ENCODE data around the gene ANG.

ANG gene

GRCh38 chr14:20688167-20688839 is at the start of gene ANG:
TSS of gene ANG (plus strand) at chr14:20688764. CDS start at chr14:20693565, 4,801 bp downstream.
- TF ChIP-seq SCRT2 (tag by site-specific recombination; IDR thresholded peaks at IDR 0.05) (no peak), ZNF623 (tag by site-specific recombination; IDR thresholded peaks at IDR 0.05) (no peak), ZNF335 (tag by site-specific recombination; conservative IDR thresholded peaks at IDR 0.05) (no peak), RBAK (tag by site-specific recombination; IDR thresholded peaks at IDR 0.05) (no peak), ZNF621 (tag by site-specific recombination; IDR thresholded peaks at IDR 0.05) (no peak), ZNF324 (tag by site-specific recombination; IDR thresholded peaks at IDR 0.05) (no peak), ZNF560 (tag by site-specific recombination; IDR thresholded peaks at IDR 0.05; ENCODE audit: borderline replicate concordance) (no peak), ZXDB (tag by site-specific recombination; IDR thresholded peaks at IDR 0.05) (no peak), ZNF558 (tag by site-specific recombination; IDR thresholded peaks at IDR 0.05) (no peak), BCL6B (tag by site-specific recombination; IDR thresholded peaks at IDR 0.05) (no peak), HOXC10 (CRISPR knock-in tag; IDR thresholded peaks at IDR 0.05) (no peak), OSR2 (tag by site-specific recombination; IDR thresholded peaks at IDR 0.05) (no peak), ZFHX2 (tag by site-specific recombination; conservative IDR thresholded peaks at IDR 0.05) (no peak), ZNF664 (tag by site-specific recombination; IDR thresholded peaks at IDR 0.05) (no peak), PRDM6 (tag by site-specific recombination; IDR thresholded peaks at IDR 0.05) (no peak), ZBTB10 (tag by site-specific recombination; IDR thresholded peaks at IDR 0.05) (no peak)
- POLR2A ChIA-PET = interaction anchor here (0.6 kb wide), 2 partner anchors 370 to 374 kb away, joined by 3 to 4 read pairs; no protein-coding TSS in a partner anchor
- CTCF ChIA-PET = interaction anchor here (0.6 to 1.8 kb wide), 4 partner anchors 8 to 169 kb away, joined by 3 to 8 read pairs (median 5); no protein-coding TSS in a partner anchor
- Histone ChIP-seq H3K27ac (ENCODE audit: extremely low read depth, low read depth, low read length) (no peak within 1 kb of the TSS), H3K4me3 (ENCODE audit: low read depth, low read length) (no peak within 1 kb of the TSS), H3K36me3 (ENCODE audit: control insufficient read depth in 2 of 2, insufficient read depth in 1 of 2, low read length in 2 of 2) (no peaks in the 10 kb centered on the region), H3K9me3 (ENCODE audit: control insufficient read depth, insufficient read depth, low read depth, low read length) (no peaks in the 10 kb centered on the region), H3K4me1 (ENCODE audit: control insufficient read depth, insufficient read depth, low read length) (no peaks in the 10 kb centered on the region)

- Histone ChIP-seq H3K36me3 (ENCODE audit: control insufficient read depth in 2 of 2, insufficient read depth in 1 of 2, low read length in 2 of 2) (no peaks in the 10 kb centered on the region), H3K9me3 (ENCODE audit: control insufficient read depth, insufficient read depth, low read depth, low read length) (no peaks in the 10 kb centered on the region), H3K4me1 (ENCODE audit: control insufficient read depth, insufficient read depth, low read length) (no peaks in the 10 kb centered on the region), H3K4me3 (ENCODE audit: low read depth, low read length) (no peak within 1 kb of the TSS), H3K27ac (ENCODE audit: extremely low read depth, low read depth, low read length) (no peak within 1 kb of the TSS)
- CTCF ChIA-PET = no interaction called here
- POLR2A ChIA-PET = no interaction called here
- TF ChIP-seq TSHZ1 (tag by site-specific recombination; IDR thresholded peaks at IDR 0.05; ENCODE audit: borderline replicate concordance) = no peak
- no peak for TF ChIP-seq ZNF600 (tag by site-specific recombination; IDR thresholded peaks at IDR 0.05)
- no peak for TF ChIP-seq ZBTB11 (tag by site-specific recombination; conservative IDR thresholded peaks at IDR 0.05; ENCODE audit: low read depth)
- no peak for TF ChIP-seq ZNF549 (tag by site-specific recombination; IDR thresholded peaks at IDR 0.05)
- TF ChIP-seq MZF1 (tag by site-specific recombination; IDR thresholded peaks at IDR 0.05; ENCODE audit: borderline replicate concordance) = no peak
- no peak for TF ChIP-seq ZNF558 (tag by site-specific recombination; IDR thresholded peaks at IDR 0.05)
Measured at GRCh38 chr14:20641591-20641990, 47.0 kb upstream of the ANG start, which contains the start of gene OR6S1. TSS of gene OR6S1 (minus strand) at chr14:20641691. CDS start at chr14:20641691, 0 bp downstream.
